ENCODE results near the gene PTBP1.

The PTBP1 gene

GRCh38 chr19:802498-803098, 5.3 kb downstream of the PTBP1 start:
- no peak for TF ChIP-seq JUND (IDR thresholded peaks at IDR 0.05; ENCODE audit: low read depth)
- in situ Hi-C loops (cut with HindIII; ENCODE audit: low pct_unique_long_range_greater_than_20kb, low sequenced_read_pairs), result no loop called here
- peak in 1 of 2 experiments; percentile 11 for DNase-seq (ENCODE audit: low read depth in 1 of 2, low spot score in 1 of 2)

- in situ Hi-C loops (cut with HindIII; ENCODE audit: low pct_unique_long_range_greater_than_20kb, low sequenced_read_pairs), result no loop called here
- TF ChIP-seq JUND (IDR thresholded peaks at IDR 0.05; ENCODE audit: low read depth), result no peak
- no peak for DNase-seq (ENCODE audit: low read depth in 1 of 2, low spot score in 1 of 2)
Observed at GRCh38 chr19:803099-803561, 5.9 kb downstream of the PTBP1 start.

GRCh38 chr19:803686-804418, 6.6 kb downstream of the PTBP1 start:
- in situ Hi-C loops (cut with HindIII; ENCODE audit: low pct_unique_long_range_greater_than_20kb, low sequenced_read_pairs), result no loop called here
- TF ChIP-seq JUND (IDR thresholded peaks at IDR 0.05; ENCODE audit: low read depth), result no peak
- no peak for DNase-seq (ENCODE audit: low read depth in 1 of 2, low spot score in 1 of 2)

GRCh38 chr19:804419-805165, 7.3 kb downstream of the PTBP1 start:
- no peak for DNase-seq (ENCODE audit: low read depth in 1 of 2, low spot score in 1 of 2)
- no peak for TF ChIP-seq JUND (IDR thresholded peaks at IDR 0.05; ENCODE audit: low read depth)
- in situ Hi-C loops (cut with HindIII; ENCODE audit: low pct_unique_long_range_greater_than_20kb, low sequenced_read_pairs), result no loop called here

GRCh38 chr19:805166-805551, 7.9 kb downstream of the PTBP1 start:
- no peak for TF ChIP-seq JUND (IDR thresholded peaks at IDR 0.05; ENCODE audit: low read depth)
- DNase-seq (ENCODE audit: low read depth in 1 of 2, low spot score in 1 of 2), result no peak
- in situ Hi-C loops (cut with HindIII; ENCODE audit: low pct_unique_long_range_greater_than_20kb, low sequenced_read_pairs), result no loop called here

- in situ Hi-C loops (cut with HindIII; ENCODE audit: low pct_unique_long_range_greater_than_20kb, low sequenced_read_pairs), result no loop called here
- no peak for DNase-seq (ENCODE audit: low read depth in 1 of 2, low spot score in 1 of 2)
- TF ChIP-seq JUND (IDR thresholded peaks at IDR 0.05; ENCODE audit: low read depth), result no peak
Observed at GRCh38 chr19:805600-806550, 8.6 kb downstream of the PTBP1 start.

- TF ChIP-seq JUND (IDR thresholded peaks at IDR 0.05; ENCODE audit: low read depth), result no peak
- in situ Hi-C loops (cut with HindIII; ENCODE audit: low pct_unique_long_range_greater_than_20kb, low sequenced_read_pairs), result no loop called here
- no peak for DNase-seq (ENCODE audit: low read depth in 1 of 2, low spot score in 1 of 2)
Observed at GRCh38 chr19:806815-807421, 9.7 kb downstream of the PTBP1 start.

GRCh38 chr19:807627-808422, 10.6 kb downstream of the PTBP1 start:
- no peak for DNase-seq (ENCODE audit: low read depth in 1 of 2, low spot score in 1 of 2)
- TF ChIP-seq JUND (IDR thresholded peaks at IDR 0.05; ENCODE audit: low read depth), result no peak
- in situ Hi-C loops (cut with HindIII; ENCODE audit: low pct_unique_long_range_greater_than_20kb, low sequenced_read_pairs), result no loop called here

GRCh38 chr19:808423-808775, 11.1 kb downstream of the PTBP1 start:
- in situ Hi-C loops (cut with HindIII; ENCODE audit: low pct_unique_long_range_greater_than_20kb, low sequenced_read_pairs), result no loop called here
- TF ChIP-seq JUND (IDR thresholded peaks at IDR 0.05; ENCODE audit: low read depth), result no peak
- DNase-seq (ENCODE audit: low read depth in 1 of 2, low spot score in 1 of 2), result no peak

GRCh38 chr19:810077-810855, 13.0 kb downstream of the PTBP1 start:
- DNase-seq (ENCODE audit: low read depth in 1 of 2, low spot score in 1 of 2), result no peak
- TF ChIP-seq JUND (IDR thresholded peaks at IDR 0.05; ENCODE audit: low read depth), result no peak
- in situ Hi-C loops (cut with HindIII; ENCODE audit: low pct_unique_long_range_greater_than_20kb, low sequenced_read_pairs), result no loop called here

Measured in T47D (cell line).